ENCODE results near the gene GOLGA5.

- TF ChIP-seq CTCF (IDR thresholded peaks at IDR 0.05; ENCODE audit: borderline replicate concordance, extremely low read depth, low read length, poor library complexity, severe bottlenecking) (no peak), EZH2 (IDR thresholded peaks at IDR 0.05; ENCODE audit: borderline replicate concordance, low read depth, low read length, severe bottlenecking) (no peak)
Observed at GRCh38 chr14:92887157-92887556, 93.1 kb downstream of the GOLGA5 start.
